ENCODE measurements around the gene CREBRF. TPM values are rescaled to one million over a fixed set of nuclear protein-coding genes. Genes with fewer than 3 reads are reported as not detected.

The CREBRF gene
- total and polyA plus RNA-seq, 2 of the 4 experiments (the other 2 are of a cell fraction), result 3.2 to 16.1 TPM

- H4K91ac ChIP-seq (ENCODE audit: insufficient read depth, low read depth, low read length), result peak overlapping the region; percentile 14
- ATAC-seq (ENCODE audit: low read depth), result no peak
- ChIA-PET POLR2A (ENCODE audit: unreplicated experiment) (no interaction called here), CTCF (interaction anchor here (0.6 kb wide), 1 partner anchor 129 kb away, joined by 3 read pairs; no protein-coding TSS in a partner anchor)
- H3K4me1 ChIP-seq (ENCODE audit: control insufficient read depth, insufficient read depth, low read length), result peaks cover 9% of the 10 kb centered on the region
- H3K56ac ChIP-seq (ENCODE audit: extremely low read depth, insufficient read depth, low read length), result no peak overlapping the region
- H4K8ac ChIP-seq (ENCODE audit: low read depth in 2 of 2, low read length in 2 of 2), result peak overlapping the region; percentile 50 to 81; a peak in 3 of 4 replicates
- dilution Hi-C loops (cut with HindIII; ENCODE audit: low sequenced_read_pairs, unreplicated experiment) (no loop called here), intact Hi-C loops (cut with micrococcal nuclease) (no loop called here), in situ Hi-C loops (cut with MboI; ENCODE audit: low sequenced_read_pairs) (no loop called here)
- H3K79me1 ChIP-seq (ENCODE audit: low read depth in 1 of 2, low read length in 2 of 2), result peaks cover 25 to 36% of the 10 kb centered on the region in 2 experiments
- H3K9me1 ChIP-seq (ENCODE audit: insufficient read depth, low read length), result peaks cover 15% of the 10 kb centered on the region
- no peak overlapping the region for H3K4me3 ChIP-seq (ENCODE audit: insufficient read depth, low read depth, low read length)
- no peaks in the 10 kb centered on the region for H3K27me3 ChIP-seq (ENCODE audit: control insufficient read depth, insufficient read depth, low read length)
- WGBS, 2 experiments (ENCODE audit: extremely low coverage in 2 of 2, insufficient read length in 1 of 2), result 84% methylated on average over 4 of the region's 24 CpGs; no CpG with 5 or more reads in 1 of the 2 experiments
- no peak for DNase-seq
- no peak overlapping the region; the same call in 1 of the 2 replicates for H3K4me2 ChIP-seq (ENCODE audit: low read depth, low read length)
- peak overlapping the region; percentile 41; the same call in 1 of the 2 replicates for H2BK20ac ChIP-seq (ENCODE audit: low read depth, low read length)
- peaks cover 7% of the 10 kb centered on the region for H3K9me3 ChIP-seq (ENCODE audit: control insufficient read depth, insufficient read depth, low read length)
- no peak overlapping the region for H3K9ac ChIP-seq (ENCODE audit: low read depth, low read length)
- H4K20me1 ChIP-seq (ENCODE audit: insufficient read depth, low read length), result peaks cover 3% of the 10 kb centered on the region; the same call in 1 of the 2 replicates
- peak overlapping the region; percentile 2; the same call in 1 of the 2 replicates for H2BK120ac ChIP-seq (ENCODE audit: low read depth, low read length)
- H2BK5ac ChIP-seq (ENCODE audit: low read depth, low read length, poor library complexity, severe bottlenecking), result peak overlapping the region; percentile 1
- peaks cover 17% of the 10 kb centered on the region for H3K36me3 ChIP-seq (ENCODE audit: control insufficient read depth, insufficient read depth, low read length)
- H3K18ac ChIP-seq (ENCODE audit: low read depth, low read length), result peak overlapping the region; percentile 94
- peak overlapping the region; percentile 73; the same call in 1 of the 2 replicates for H3K27ac ChIP-seq (ENCODE audit: insufficient read depth, low read length)
- H3K4ac ChIP-seq (ENCODE audit: low read depth, low read length), result peak overlapping the region; percentile 45
- H2AK9ac ChIP-seq (replicated peaks; ENCODE audit: low read depth, low read length, poor library complexity), result no peak overlapping the region
- H2BK15ac ChIP-seq (ENCODE audit: low read depth, low read length), result no peak overlapping the region
- H2AK5ac ChIP-seq (ENCODE audit: low read depth, low read length), result peak overlapping the region; percentile 47
- H4K5ac ChIP-seq (ENCODE audit: low read depth, low read length), result peak overlapping the region; percentile 1; the same call in 1 of the 2 replicates
- H2AFZ ChIP-seq (replicated peaks; ENCODE audit: low read length, poor library complexity), result no peak overlapping the region
- H3K23ac ChIP-seq (ENCODE audit: low read depth, low read length), result no peak overlapping the region
- no TSS peak for BruUV-seq (replicated peaks)
- H3K14ac ChIP-seq (replicated peaks; ENCODE audit: low read depth, low read length), result no peak overlapping the region; the same call in none of the 2 replicates
- no peak for TF ChIP-seq POLR2A (IDR thresholded peaks at IDR 0.05; ENCODE audit: low read depth, low read length)
- no peak for TF ChIP-seq RCOR1 (IDR thresholded peaks at IDR 0.05; ENCODE audit: insufficient replicate concordance, low read length)
- TF ChIP-seq SMC3 (IDR thresholded peaks at IDR 0.05; ENCODE audit: low read depth, low read length), result no peak
- no peak for TF ChIP-seq CHD1 (IDR thresholded peaks at IDR 0.05; ENCODE audit: low read depth, low read length)
- no peak for TF ChIP-seq NFE2L2 (IDR thresholded peaks at IDR 0.05; ENCODE audit: low read depth, low read length)
- no peak for TF ChIP-seq MXI1 (IDR thresholded peaks at IDR 0.05; ENCODE audit: borderline replicate concordance, low read depth, low read length)
- TF ChIP-seq MAFK (IDR thresholded peaks at IDR 0.05; ENCODE audit: low read depth, low read length), result no peak
- TF ChIP-seq ELK1 (IDR thresholded peaks at IDR 0.05; ENCODE audit: borderline replicate concordance, low read depth, low read length), result no peak
- no peak for TF ChIP-seq MAZ (IDR thresholded peaks at IDR 0.05; ENCODE audit: borderline replicate concordance, low read depth, low read length)
- TF ChIP-seq CEBPB (IDR thresholded peaks at IDR 0.05; ENCODE audit: low read depth, low read length), result no peak
- no peak for TF ChIP-seq RFX5 (IDR thresholded peaks at IDR 0.05; ENCODE audit: low read depth, low read length)
- TF ChIP-seq USF2 (IDR thresholded peaks at IDR 0.05; ENCODE audit: low read depth, low read length), result no peak
- no peak for TF ChIP-seq CTCF (conservative IDR thresholded peaks at IDR 0.05; ENCODE audit: low read depth, low read length)
- no peak for TF ChIP-seq RAD21 (IDR thresholded peaks at IDR 0.05; ENCODE audit: low read length)
Measured at GRCh38 chr5:173035904-173036707, 20.0 kb upstream of the CREBRF start.

Measured in IMR-90 (cell line).